Smooth muscle cell of the brain vasculature (primary cell): ENCODE measurements around the gene IRX6.

Experiments used
- DNase-seq: peaks from one replicate; pipeline ENCODE4 v3.0.0-alpha.2; 2012; ENCODE audit warnings: low read depth, low spot score

IRX6 gene

GRCh38 chr16:55323637-55324271, at the start of gene IRX6:
TSS of gene IRX6 (plus strand) at chr16:55324203. CDS start at chr16:55325092, 889 bp downstream.
- DNase-seq, result no peak

GRCh38 chr16:55274391-55274790, 49.6 kb upstream of the IRX6 start:
- DNase-seq, result no peak

GRCh38 chr16:55275167-55275566, 48.8 kb upstream of the IRX6 start:
- DNase-seq, result no peak

GRCh38 chr16:55275869-55276268, 48.1 kb upstream of the IRX6 start:
- no peak for DNase-seq

- DNase-seq, result no peak
These were observed 46.5 kb upstream of the IRX6 start for GRCh38 chr16:55277536-55277935.

- no peak for DNase-seq
These were observed 44.4 kb upstream of the IRX6 start for GRCh38 chr16:55279598-55279997.

GRCh38 chr16:55280587-55280986, 43.4 kb upstream of the IRX6 start:
- DNase-seq, result no peak

- no peak for DNase-seq
These were observed 41.6 kb upstream of the IRX6 start for GRCh38 chr16:55282441-55282840.

- no peak for DNase-seq
These were observed 39.9 kb upstream of the IRX6 start for GRCh38 chr16:55283812-55284717.

- no peak for DNase-seq
These were observed 39.3 kb upstream of the IRX6 start for GRCh38 chr16:55284718-55285099.

- DNase-seq, result no peak
These were observed 38.4 kb upstream of the IRX6 start for GRCh38 chr16:55285586-55285985.

- no peak for DNase-seq
These were observed 34.6 kb upstream of the IRX6 start for GRCh38 chr16:55289353-55289752.

GRCh38 chr16:55291847-55292246, 32.2 kb upstream of the IRX6 start:
- no peak for DNase-seq

- DNase-seq, result no peak
These were observed 31.5 kb upstream of the IRX6 start for GRCh38 chr16:55292491-55292890.

GRCh38 chr16:55294129-55294528, 29.9 kb upstream of the IRX6 start:
- DNase-seq, result no peak

- no peak for DNase-seq
These were observed 29.1 kb upstream of the IRX6 start for GRCh38 chr16:55294931-55295342.

- DNase-seq, result no peak
These were observed 26.7 kb upstream of the IRX6 start for GRCh38 chr16:55297062-55297909.

GRCh38 chr16:55297910-55298479, 26.0 kb upstream of the IRX6 start:
- no peak for DNase-seq

GRCh38 chr16:55301385-55302008, 22.5 kb upstream of the IRX6 start:
- no peak for DNase-seq

GRCh38 chr16:55302635-55303034, 21.4 kb upstream of the IRX6 start:
- no peak for DNase-seq

GRCh38 chr16:55308973-55309372, 15.0 kb upstream of the IRX6 start:
- no peak for DNase-seq
